ENCODE data around the gene UNC93B1. TPM values are rescaled to one million over a fixed set of nuclear protein-coding genes. Genes with fewer than 3 reads are reported as not detected.
"Not testable (repeated sequence)": the region's sequence is repeated elsewhere in the genome, so short reads cannot be mapped to it uniquely, and the experiment has no call there.

UNC93B1 gene
- total RNA-seq, 1 experiment from 2014 or later = 75.5 TPM

- POLR2A ChIA-PET (ENCODE audit: unreplicated experiment); H2AFZ ChIP-seq; H3K9me3 ChIP-seq (ENCODE audit: insufficient read depth, low read depth); H3K4me2 ChIP-seq; BruUV-seq (replicated peaks); H3K79me2 ChIP-seq (ENCODE audit: low read depth); H3K36me3 ChIP-seq (ENCODE audit: low read depth); DNase-seq; CTCF ChIA-PET; H3K27ac ChIP-seq; H4K20me1 ChIP-seq (ENCODE audit: insufficient read depth); H3K4me1 ChIP-seq (replicated peaks; ENCODE audit: insufficient read depth); H3K4me3 ChIP-seq; intact Hi-C loops (cut with micrococcal nuclease; ENCODE audit: unreplicated experiment); H3K9me2 ChIP-seq (ENCODE audit: insufficient read depth); H3F3A ChIP-seq (ENCODE audit: insufficient read depth, low read depth); H3K27me3 ChIP-seq (ENCODE audit: insufficient read depth, low read depth): not testable (repeated sequence)
Measured at GRCh38 chr11:67950705-67951104, 53.2 kb downstream of the UNC93B1 start.

- H3K79me2 ChIP-seq (ENCODE audit: low read depth); intact Hi-C loops (cut with micrococcal nuclease; ENCODE audit: unreplicated experiment); CTCF ChIA-PET; H3K4me3 ChIP-seq; H2AFZ ChIP-seq; H3K9me2 ChIP-seq (ENCODE audit: insufficient read depth); H3K9me3 ChIP-seq (ENCODE audit: insufficient read depth, low read depth); H3K27ac ChIP-seq; H4K20me1 ChIP-seq (ENCODE audit: insufficient read depth); H3K4me1 ChIP-seq (replicated peaks; ENCODE audit: insufficient read depth); H3K36me3 ChIP-seq (ENCODE audit: low read depth); DNase-seq; H3K27me3 ChIP-seq (ENCODE audit: insufficient read depth, low read depth); H3F3A ChIP-seq (ENCODE audit: insufficient read depth, low read depth); H3K4me2 ChIP-seq; POLR2A ChIA-PET (ENCODE audit: unreplicated experiment); BruUV-seq (replicated peaks): not testable (repeated sequence)
Measured at GRCh38 chr11:67947785-67948184, 56.1 kb downstream of the UNC93B1 start.

GRCh38 chr11:67946403-67946802 is 57.5 kb downstream of the UNC93B1 start:
- H3K4me3 ChIP-seq; H3K9me3 ChIP-seq (ENCODE audit: insufficient read depth, low read depth); H3K36me3 ChIP-seq (ENCODE audit: low read depth); H3F3A ChIP-seq (ENCODE audit: insufficient read depth, low read depth); H2AFZ ChIP-seq; H3K27me3 ChIP-seq (ENCODE audit: insufficient read depth, low read depth); H4K20me1 ChIP-seq (ENCODE audit: insufficient read depth); BruUV-seq (replicated peaks); H3K79me2 ChIP-seq (ENCODE audit: low read depth); H3K4me1 ChIP-seq (replicated peaks; ENCODE audit: insufficient read depth); H3K9me2 ChIP-seq (ENCODE audit: insufficient read depth); intact Hi-C loops (cut with micrococcal nuclease; ENCODE audit: unreplicated experiment); H3K27ac ChIP-seq; H3K4me2 ChIP-seq; POLR2A ChIA-PET (ENCODE audit: unreplicated experiment); DNase-seq: not testable (repeated sequence)
- CTCF ChIA-PET = interaction anchor here (0.6 kb wide), 1 partner anchor 246 kb away, joined by 3 read pairs; no protein-coding TSS in a partner anchor

- H3K9me2 ChIP-seq (ENCODE audit: insufficient read depth); H3K4me3 ChIP-seq; H3F3A ChIP-seq (ENCODE audit: insufficient read depth, low read depth); CTCF ChIA-PET; POLR2A ChIA-PET (ENCODE audit: unreplicated experiment); intact Hi-C loops (cut with micrococcal nuclease; ENCODE audit: unreplicated experiment); H3K27me3 ChIP-seq (ENCODE audit: insufficient read depth, low read depth); H3K36me3 ChIP-seq (ENCODE audit: low read depth); H4K20me1 ChIP-seq (ENCODE audit: insufficient read depth); H3K4me2 ChIP-seq; H3K4me1 ChIP-seq (replicated peaks; ENCODE audit: insufficient read depth); H3K79me2 ChIP-seq (ENCODE audit: low read depth); H3K27ac ChIP-seq; BruUV-seq (replicated peaks); H3K9me3 ChIP-seq (ENCODE audit: insufficient read depth, low read depth); H2AFZ ChIP-seq: not testable (repeated sequence)
- peak in 1 of 2 experiments; percentile 24 for DNase-seq
- peak; percentile 42; the same call in 1 of the 2 replicates for TF ChIP-seq CTCF (conservative IDR thresholded peaks at IDR 0.05)
Measured at GRCh38 chr11:67943406-67943805, 60.5 kb downstream of the UNC93B1 start.

Small RNA genes within 50 kb of the gene (microRNA-seq; reads per million reads assigned to microRNA genes)
- gene MIR4691 (ENCODE audit: borderline number of aligned reads, borderline replicate concordance) (not detected), gene MIR6753 (ENCODE audit: borderline number of aligned reads, borderline replicate concordance) (not detected), gene MIR7113 (ENCODE audit: borderline number of aligned reads, borderline replicate concordance) (3.4 reads per million)

Other genes with a start within 250 kb of the UNC93B1 start
- 98.1 and 104 TPM in 2 replicates for gene ALDH3B1, start 6.2 kb upstream of the UNC93B1 start, total RNA-seq (2021)
- gene NDUFS8, start 26.6 kb upstream of the UNC93B1 start, total RNA-seq (2021) = 270 and 275 TPM in 2 replicates
- gene TCIRG1, start 34.9 kb upstream of the UNC93B1 start, total RNA-seq (2021) = 125 and 175 TPM in 2 replicates
- gene CHKA, start 117.3 kb upstream of the UNC93B1 start, total RNA-seq (2021) = 84.2 and 90.5 TPM in 2 replicates
- gene KMT5B, start 209.2 kb upstream of the UNC93B1 start, total RNA-seq (2021) = 36.4 and 45.7 TPM in 2 replicates

Measured in PC-9 (cell line).